Prostate gland (tissue), 2 donors: Measurements from ENCODE around the gene PDZK1. TPM values are rescaled to one million over a fixed set of nuclear protein-coding genes. Genes with fewer than 3 reads are reported as not detected.

Source experiments
- DNase-seq: peaks from one replicate; pipeline ENCODE4 v3.0.0-alpha.2; 2019; ENCODE audit warnings: low spot score
- H3K27ac ChIP-seq, 2 donors: fragments of 200-600 bp; sonication (generic); 2 replicates each; pipeline ENCODE4 v1.5.1; 2017 to 2019
- H3K27me3 ChIP-seq: fragments of 200-600 bp; sonication (generic); replicated peaks from 2 replicates; pipeline ENCODE4 v1.5.1; 2019; ENCODE audit not compliant: insufficient read depth
- H3K36me3 ChIP-seq, 2 donors: fragments of 200-600 bp; sonication (generic); 1 replicate in 1 of 2; 2 replicates in 1 of 2; pipeline versions ENCODE4 v1.5.1 to v1.8.1; 2017 to 2019
- H3K4me1 ChIP-seq: fragments of 200-600 bp; sonication (generic); replicated peaks from 2 replicates; pipeline ENCODE4 v1.5.1; 2019
- H3K4me3 ChIP-seq, 2 donors: fragments of 200-600 bp; sonication (generic); 2 replicates each; pipeline ENCODE4 v1.5.1; 2017 to 2019
- H3K9me3 ChIP-seq: fragments of 200-600 bp; sonication (generic); 2 replicates; pipeline ENCODE4 v1.5.1; 2017
- CTCF ChIP-seq, 4 experiments: fragments of 200-600 bp in 2 of 4; fragments of 450-650 bp in 2 of 4; sonication (generic) in 2 of 4; IDR thresholded peaks; 1 replicate in 3 of 4; 2 replicates in 1 of 4; pipeline ENCODE4 v1.5.1; 2016 to 2019; ENCODE audit warnings: antibody characterized with exemption in 4 of 4, mild to moderate bottlenecking in 2 of 4, moderate library complexity in 2 of 4
- POLR2A ChIP-seq: fragments of 450-650 bp; IDR thresholded peaks from one replicate; pipeline ENCODE4 v1.6.1; 2016; ENCODE audit warnings: antibody characterized with exemption, mild to moderate bottlenecking
- POLR2AphosphoS5 ChIP-seq: sonication (generic); formaldehyde crosslinking; IDR thresholded peaks from one replicate; pipeline ENCODE4 v1.6.1; 2017; ENCODE audit warnings: antibody characterized with exemption
- WGBS: methylation state at CpG from one replicate; pipeline ENCODE4 v1.1.5; 2018; 5-methylcytosine and 5-hydroxymethylcytosine counted together
- intact Hi-C: fragments of 100-400 bp; cut with DNase I; formaldehyde crosslinking; loops from one replicate; pipeline ENCODE4 v1.14.2; 2022
- total RNA-seq, 2 donors: library from RNA; depleted of rRNA; stranded (reverse); fragments of >200 nt; gene quantifications; one replicate each; pipeline ENCODE4 v1.1.0, GENCODE V29; 2016

Gene PDZK1
- total RNA-seq, 2 donors from 2014 or later: 0.55 TPM; not detected in 1

GRCh38 chr1:145740269-145740668, 33.1 kb upstream of the PDZK1 start:
- Histone ChIP-seq H3K36me3 (no peaks in the 10 kb centered on the region), H3K4me3 (no peak overlapping the region), H3K4me1 (no peaks in the 10 kb centered on the region), H3K9me3 (no peaks in the 10 kb centered on the region), H3K27me3 (no peaks in the 10 kb centered on the region), H3K27ac (no peak overlapping the region)
- WGBS: 17% methylated on average over 4 of the region's 4 CpGs
- peak; percentile 40 for TF ChIP-seq POLR2AphosphoS5
- no peak for TF ChIP-seq CTCF (IDR thresholded peaks at IDR 0.05)
- DNase-seq: no peak
- intact Hi-C loops: no loop called here

- no peak for DNase-seq
- Histone ChIP-seq H3K4me1 (no peaks in the 10 kb centered on the region), H3K4me3 (no peak overlapping the region), H3K27me3 (no peaks in the 10 kb centered on the region), H3K36me3 (no peaks in the 10 kb centered on the region), H3K27ac (no peak overlapping the region), H3K9me3 (no peaks in the 10 kb centered on the region)
- WGBS: 96% methylated on average over 1 of the region's 1 CpG
- TF ChIP-seq POLR2AphosphoS5: no peak
- no peak for TF ChIP-seq CTCF (IDR thresholded peaks at IDR 0.05)
- no peak for TF ChIP-seq POLR2A
- intact Hi-C loops: no loop called here
Measured at GRCh38 chr1:145736191-145736590, 29.0 kb upstream of the PDZK1 start.

- Histone ChIP-seq H3K4me1 (no peaks in the 10 kb centered on the region), H3K27ac (no peak overlapping the region), H3K9me3 (no peaks in the 10 kb centered on the region), H3K27me3 (no peaks in the 10 kb centered on the region), H3K36me3 (no peaks in the 10 kb centered on the region), H3K4me3 (no peak overlapping the region)
- WGBS: 94% methylated on average over 3 of the region's 3 CpGs
- DNase-seq: no peak
- intact Hi-C loops: no loop called here
- TF ChIP-seq POLR2AphosphoS5: no peak
- no peak for TF ChIP-seq CTCF (IDR thresholded peaks at IDR 0.05)
- TF ChIP-seq POLR2A: no peak
Measured at GRCh38 chr1:145730900-145731299, 23.7 kb upstream of the PDZK1 start.

GRCh38 chr1:145730467-145730866, 23.3 kb upstream of the PDZK1 start:
- no peak for DNase-seq
- no peaks in the 10 kb centered on the region for H3K36me3 ChIP-seq
- no peaks in the 10 kb centered on the region for H3K4me1 ChIP-seq
- H3K4me3 ChIP-seq: no peak overlapping the region
- intact Hi-C loops: no loop called here
- 82% methylated on average over 4 of the region's 4 CpGs for WGBS
- no peaks in the 10 kb centered on the region for H3K9me3 ChIP-seq
- TF ChIP-seq POLR2A (no peak), CTCF (IDR thresholded peaks at IDR 0.05) (no peak), POLR2AphosphoS5 (no peak)
- H3K27me3 ChIP-seq: no peaks in the 10 kb centered on the region
- no peak overlapping the region for H3K27ac ChIP-seq

- WGBS: 91% methylated on average over 5 of the region's 5 CpGs
- TF ChIP-seq CTCF (IDR thresholded peaks at IDR 0.05): no peak
- TF ChIP-seq POLR2A: no peak
- no peak for TF ChIP-seq POLR2AphosphoS5
- no peaks in the 10 kb centered on the region for H3K36me3 ChIP-seq
- H3K27ac ChIP-seq: no peak overlapping the region
- no peak for DNase-seq
- intact Hi-C loops: no loop called here
- no peaks in the 10 kb centered on the region for H3K27me3 ChIP-seq
- no peaks in the 10 kb centered on the region for H3K4me1 ChIP-seq
- H3K4me3 ChIP-seq: no peak overlapping the region
- no peaks in the 10 kb centered on the region for H3K9me3 ChIP-seq
Measured at GRCh38 chr1:145729666-145730436, 22.7 kb upstream of the PDZK1 start.
